ENCODE data around the gene APOO. TPM values are rescaled to one million over a fixed set of nuclear protein-coding genes. Genes with fewer than 3 reads are reported as not detected.
"Not testable (repeated sequence)": the region's sequence is repeated elsewhere in the genome, so short reads cannot be mapped to it uniquely, and the experiment has no call there.

APOO gene
- total RNA-seq, 1 experiment from 2014 or later, result 37.4 TPM

DNA sequence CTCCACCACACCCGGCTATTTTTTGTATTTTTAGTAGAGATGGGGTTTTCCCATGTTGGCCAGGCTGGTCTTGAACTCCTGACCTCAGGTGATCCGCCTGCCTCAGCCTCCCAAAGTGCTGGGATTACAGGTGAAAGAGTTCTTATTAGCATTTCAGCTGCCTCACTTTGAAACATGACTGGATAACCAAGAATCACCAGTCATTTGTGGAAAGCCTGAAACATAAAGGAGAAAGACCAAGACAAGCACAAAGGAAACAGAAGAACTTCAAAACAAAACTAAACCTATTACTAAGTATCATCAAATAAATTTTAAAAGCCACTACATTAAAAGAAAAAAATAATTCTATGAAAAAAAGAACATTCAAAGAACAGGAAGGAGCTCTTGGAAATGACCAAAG lies 45.8 kb downstream of the APOO start:
- H4K20me1 ChIP-seq (ENCODE audit: insufficient read depth, low read depth, low read length); H3K27me3 ChIP-seq (ENCODE audit: low read length); H3K9me3 ChIP-seq (ENCODE audit: low read length); H3K4me2 ChIP-seq (ENCODE audit: low read depth, low read length, poor library complexity, severe bottlenecking); H3K9me2 ChIP-seq (replicated peaks; ENCODE audit: insufficient read depth, low read length); H3K4me3 ChIP-seq (ENCODE audit: low read length); H3K27ac ChIP-seq (ENCODE audit: low read length); H3K36me3 ChIP-seq (ENCODE audit: insufficient read depth, low read length); H2AFZ ChIP-seq (ENCODE audit: low read length); H3K79me2 ChIP-seq (ENCODE audit: low read length); DNase-seq; H3K4me1 ChIP-seq (ENCODE audit: low read length); H3K9ac ChIP-seq (ENCODE audit: low read length): not testable (repeated sequence)

GRCh38 chrX:23861215-23861896 lies 46.4 kb downstream of the APOO start:
- no peaks in the 10 kb centered on the region for H3K36me3 ChIP-seq (ENCODE audit: insufficient read depth, low read length)
- no peaks in the 10 kb centered on the region for H3K27me3 ChIP-seq (ENCODE audit: low read length)
- H3K27ac ChIP-seq (ENCODE audit: low read length), result no peak overlapping the region
- H3K79me2 ChIP-seq (ENCODE audit: low read length), result no peaks in the 10 kb centered on the region
- no peak overlapping the region for H2AFZ ChIP-seq (ENCODE audit: low read length)
- no peaks in the 10 kb centered on the region for H3K9me3 ChIP-seq (ENCODE audit: low read length)
- no peaks in the 10 kb centered on the region for H3K4me1 ChIP-seq (ENCODE audit: low read length)
- H3K4me2 ChIP-seq (ENCODE audit: low read depth, low read length, poor library complexity, severe bottlenecking), result no peak overlapping the region
- no peak for DNase-seq
- H3K4me3 ChIP-seq (ENCODE audit: low read length), result no peak overlapping the region
- no peaks in the 10 kb centered on the region for H4K20me1 ChIP-seq (ENCODE audit: insufficient read depth, low read depth, low read length)
- no peak overlapping the region for H3K9ac ChIP-seq (ENCODE audit: low read length)
- no peaks in the 10 kb centered on the region for H3K9me2 ChIP-seq (replicated peaks; ENCODE audit: insufficient read depth, low read length)

DNA sequence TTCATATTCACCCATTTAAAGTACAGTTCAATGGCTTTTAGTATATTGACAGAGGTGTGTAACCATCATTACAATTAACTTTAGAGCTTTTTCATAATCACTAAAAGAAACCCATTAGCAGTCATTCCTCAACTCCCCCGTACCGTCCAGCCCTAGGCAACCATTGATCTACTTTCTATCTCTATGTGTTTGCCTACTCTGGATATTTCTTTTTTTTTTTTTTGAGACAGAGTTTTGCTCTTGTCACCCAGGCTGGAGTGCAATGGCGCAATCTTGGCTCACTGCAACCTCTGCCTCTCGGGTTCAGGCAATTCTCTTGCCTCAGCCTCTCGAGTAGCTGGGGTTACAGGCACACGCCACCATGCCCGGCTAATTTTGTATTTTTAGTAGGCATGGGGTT lies 48.5 kb downstream of the APOO start:
- not testable (repeated sequence) for H3K9ac ChIP-seq (ENCODE audit: low read length); H3K4me2 ChIP-seq (ENCODE audit: low read depth, low read length, poor library complexity, severe bottlenecking); H2AFZ ChIP-seq (ENCODE audit: low read length); DNase-seq; H3K36me3 ChIP-seq (ENCODE audit: insufficient read depth, low read length); H3K9me3 ChIP-seq (ENCODE audit: low read length); H3K4me3 ChIP-seq (ENCODE audit: low read length); H3K9me2 ChIP-seq (replicated peaks; ENCODE audit: insufficient read depth, low read length); H4K20me1 ChIP-seq (ENCODE audit: insufficient read depth, low read depth, low read length); H3K79me2 ChIP-seq (ENCODE audit: low read length); H3K4me1 ChIP-seq (ENCODE audit: low read length); H3K27ac ChIP-seq (ENCODE audit: low read length); H3K27me3 ChIP-seq (ENCODE audit: low read length)

DNA sequence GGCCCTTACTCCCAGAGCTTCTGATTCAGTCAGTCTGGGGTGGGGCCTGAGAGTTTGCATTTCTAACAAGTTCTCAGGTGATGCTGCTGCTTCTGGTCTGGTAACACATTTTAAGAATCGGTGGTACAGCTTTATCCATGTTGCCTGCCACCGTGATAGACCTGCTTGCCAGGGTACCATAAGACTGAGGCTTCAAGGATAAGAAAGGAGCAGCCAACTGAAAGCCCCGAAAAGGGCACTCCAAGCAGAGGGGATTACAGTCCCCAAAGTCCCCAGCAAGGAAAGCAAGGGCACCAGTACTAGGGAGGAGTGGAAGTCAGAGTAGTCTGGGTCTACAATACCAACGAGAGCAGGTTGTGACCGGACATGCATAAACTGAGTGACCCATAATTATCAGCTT lies 49.8 kb downstream of the APOO start:
- Histone ChIP-seq H3K79me2 (ENCODE audit: low read length) (no peaks in the 10 kb centered on the region), H3K9me3 (ENCODE audit: low read length) (no peaks in the 10 kb centered on the region), H3K4me1 (ENCODE audit: low read length) (no peaks in the 10 kb centered on the region), H3K36me3 (ENCODE audit: insufficient read depth, low read length) (no peaks in the 10 kb centered on the region), H3K9me2 (replicated peaks; ENCODE audit: insufficient read depth, low read length) (no peaks in the 10 kb centered on the region), H2AFZ (ENCODE audit: low read length) (no peak overlapping the region), H3K9ac (ENCODE audit: low read length) (no peak overlapping the region), H3K4me3 (ENCODE audit: low read length) (no peak overlapping the region), H3K27me3 (ENCODE audit: low read length) (no peaks in the 10 kb centered on the region), H4K20me1 (ENCODE audit: insufficient read depth, low read depth, low read length) (no peaks in the 10 kb centered on the region), H3K27ac (ENCODE audit: low read length) (no peak overlapping the region), H3K4me2 (ENCODE audit: low read depth, low read length, poor library complexity, severe bottlenecking) (no peak overlapping the region)
- DNase-seq, result no peak

DNA sequence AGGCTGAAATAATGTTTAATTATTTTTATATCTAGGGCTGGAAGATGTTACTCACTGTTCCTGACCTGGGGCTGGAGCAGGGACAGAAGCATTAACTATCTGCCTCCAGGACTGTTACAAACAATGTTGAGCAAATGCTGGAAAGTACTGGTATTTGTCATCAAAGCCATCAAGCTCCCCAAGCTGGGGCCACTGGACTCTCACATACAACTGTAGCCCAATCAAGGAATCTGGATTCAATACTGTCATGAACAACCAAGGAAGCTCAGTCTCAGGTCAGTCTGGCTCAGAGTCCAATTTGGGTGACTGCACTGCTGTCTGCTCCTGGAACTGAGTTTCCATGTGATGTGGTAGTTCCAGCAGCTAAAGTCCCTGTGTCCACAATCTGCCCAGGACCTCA lies 50.4 kb downstream of the APOO start:
- H3K4me3 ChIP-seq (ENCODE audit: low read length), result no peak overlapping the region
- no peaks in the 10 kb centered on the region for H3K4me1 ChIP-seq (ENCODE audit: low read length)
- no peaks in the 10 kb centered on the region for H3K9me2 ChIP-seq (replicated peaks; ENCODE audit: insufficient read depth, low read length)
- H3K9me3 ChIP-seq (ENCODE audit: low read length), result no peaks in the 10 kb centered on the region
- DNase-seq, result no peak
- no peaks in the 10 kb centered on the region for H3K27me3 ChIP-seq (ENCODE audit: low read length)
- no peak overlapping the region for H2AFZ ChIP-seq (ENCODE audit: low read length)
- H3K36me3 ChIP-seq (ENCODE audit: insufficient read depth, low read length), result no peaks in the 10 kb centered on the region
- no peaks in the 10 kb centered on the region for H4K20me1 ChIP-seq (ENCODE audit: insufficient read depth, low read depth, low read length)
- H3K4me2 ChIP-seq (ENCODE audit: low read depth, low read length, poor library complexity, severe bottlenecking), result no peak overlapping the region
- no peak overlapping the region for H3K27ac ChIP-seq (ENCODE audit: low read length)
- no peak overlapping the region for H3K9ac ChIP-seq (ENCODE audit: low read length)
- no peaks in the 10 kb centered on the region for H3K79me2 ChIP-seq (ENCODE audit: low read length)

GRCh38 chrX:23855569-23855968 lies 52.2 kb downstream of the APOO start:
- H3K27me3 ChIP-seq (ENCODE audit: low read length), result no peaks in the 10 kb centered on the region
- no peak overlapping the region for H2AFZ ChIP-seq (ENCODE audit: low read length)
- no peaks in the 10 kb centered on the region for H3K4me1 ChIP-seq (ENCODE audit: low read length)
- no peak overlapping the region for H3K9ac ChIP-seq (ENCODE audit: low read length)
- no peak overlapping the region for H3K4me3 ChIP-seq (ENCODE audit: low read length)
- no peaks in the 10 kb centered on the region for H3K9me3 ChIP-seq (ENCODE audit: low read length)
- H3K27ac ChIP-seq (ENCODE audit: low read length), result no peak overlapping the region
- no peaks in the 10 kb centered on the region for H3K79me2 ChIP-seq (ENCODE audit: low read length)
- H3K36me3 ChIP-seq (ENCODE audit: insufficient read depth, low read length), result no peaks in the 10 kb centered on the region
- no peak for DNase-seq
- H3K9me2 ChIP-seq (replicated peaks; ENCODE audit: insufficient read depth, low read length), result no peaks in the 10 kb centered on the region
- H4K20me1 ChIP-seq (ENCODE audit: insufficient read depth, low read depth, low read length), result no peaks in the 10 kb centered on the region
- H3K4me2 ChIP-seq (ENCODE audit: low read depth, low read length, poor library complexity, severe bottlenecking), result no peak overlapping the region

- H3K79me2 ChIP-seq (ENCODE audit: low read length), result no peaks in the 10 kb centered on the region
- no peaks in the 10 kb centered on the region for H3K4me1 ChIP-seq (ENCODE audit: low read length)
- no peak overlapping the region for H3K4me3 ChIP-seq (ENCODE audit: low read length)
- no peaks in the 10 kb centered on the region for H3K27me3 ChIP-seq (ENCODE audit: low read length)
- no peak overlapping the region for H3K9ac ChIP-seq (ENCODE audit: low read length)
- DNase-seq, result no peak
- H2AFZ ChIP-seq (ENCODE audit: low read length), result no peak overlapping the region
- no peak overlapping the region for H3K4me2 ChIP-seq (ENCODE audit: low read depth, low read length, poor library complexity, severe bottlenecking)
- no peaks in the 10 kb centered on the region for H3K36me3 ChIP-seq (ENCODE audit: insufficient read depth, low read length)
- no peaks in the 10 kb centered on the region for H4K20me1 ChIP-seq (ENCODE audit: insufficient read depth, low read depth, low read length)
- H3K9me2 ChIP-seq (replicated peaks; ENCODE audit: insufficient read depth, low read length), result no peaks in the 10 kb centered on the region
- no peaks in the 10 kb centered on the region for H3K9me3 ChIP-seq (ENCODE audit: low read length)
- no peak overlapping the region for H3K27ac ChIP-seq (ENCODE audit: low read length)
Measured at GRCh38 chrX:23854945-23855344, 52.8 kb downstream of the APOO start.

DNA sequence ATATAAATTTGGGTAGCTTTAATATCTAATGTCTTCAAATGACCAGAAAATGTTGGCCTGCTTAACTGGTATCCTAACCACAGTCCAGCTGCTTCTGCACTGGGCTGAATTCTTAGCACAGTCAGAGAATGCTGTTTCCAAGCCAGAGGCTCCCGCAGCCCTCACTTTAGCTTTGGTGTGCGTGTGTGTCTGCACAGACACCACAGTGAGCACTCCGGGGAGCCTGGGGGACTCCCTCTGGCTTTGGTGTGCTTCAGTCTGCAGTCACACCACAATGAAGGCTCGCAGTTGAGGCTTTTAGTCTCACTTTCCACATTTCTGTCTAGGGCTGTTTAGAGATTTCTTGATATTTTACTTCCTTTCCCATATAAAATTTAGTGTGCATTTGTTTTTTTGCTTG lies 53.6 kb downstream of the APOO start:
- no peaks in the 10 kb centered on the region for H4K20me1 ChIP-seq (ENCODE audit: insufficient read depth, low read depth, low read length)

GRCh38 chrX:23851544-23851943 lies 56.2 kb downstream of the APOO start:
- no peak overlapping the region for H3K9ac ChIP-seq (ENCODE audit: low read length)
- no peaks in the 10 kb centered on the region for H3K36me3 ChIP-seq (ENCODE audit: insufficient read depth, low read length)
- H3K9me3 ChIP-seq (ENCODE audit: low read length), result no peaks in the 10 kb centered on the region
- H3K27ac ChIP-seq (ENCODE audit: low read length), result no peak overlapping the region
- no peaks in the 10 kb centered on the region for H4K20me1 ChIP-seq (ENCODE audit: insufficient read depth, low read depth, low read length)
- no peak overlapping the region for H3K4me3 ChIP-seq (ENCODE audit: low read length)
- H3K27me3 ChIP-seq (ENCODE audit: low read length), result no peaks in the 10 kb centered on the region
- no peaks in the 10 kb centered on the region for H3K9me2 ChIP-seq (replicated peaks; ENCODE audit: insufficient read depth, low read length)
- H3K4me2 ChIP-seq (ENCODE audit: low read depth, low read length, poor library complexity, severe bottlenecking), result no peak overlapping the region
- no peaks in the 10 kb centered on the region for H3K79me2 ChIP-seq (ENCODE audit: low read length)
- DNase-seq, result no peak
- H3K4me1 ChIP-seq (ENCODE audit: low read length), result no peaks in the 10 kb centered on the region
- no peak overlapping the region for H2AFZ ChIP-seq (ENCODE audit: low read length)

More for the DNA sequence above, 53.6 kb downstream of the APOO start:
- Histone ChIP-seq H3K79me2 (ENCODE audit: low read length) (no peaks in the 10 kb centered on the region), H2AFZ (ENCODE audit: low read length) (no peak overlapping the region), H3K27ac (ENCODE audit: low read length) (no peak overlapping the region), H3K4me2 (ENCODE audit: low read depth, low read length, poor library complexity, severe bottlenecking) (no peak overlapping the region), H3K36me3 (ENCODE audit: insufficient read depth, low read length) (no peaks in the 10 kb centered on the region), H3K9me2 (replicated peaks; ENCODE audit: insufficient read depth, low read length) (no peaks in the 10 kb centered on the region), H3K4me3 (ENCODE audit: low read length) (no peak overlapping the region), H3K4me1 (ENCODE audit: low read length) (no peaks in the 10 kb centered on the region), H3K9ac (ENCODE audit: low read length) (no peak overlapping the region), H3K27me3 (ENCODE audit: low read length) (no peaks in the 10 kb centered on the region), H3K9me3 (ENCODE audit: low read length) (no peaks in the 10 kb centered on the region)
- no peak for DNase-seq
